Fibroblast of skin of back (primary cell): Measurements from ENCODE around the gene KLK13.
A peak's percentile ranks its signal among the peaks of the same experiment; 100 is the strongest.

Experiments used
- DNase-seq: peaks from one replicate; pipeline ENCODE4 v3.0.0-alpha.2; 2013

The KLK13 gene

DNA sequence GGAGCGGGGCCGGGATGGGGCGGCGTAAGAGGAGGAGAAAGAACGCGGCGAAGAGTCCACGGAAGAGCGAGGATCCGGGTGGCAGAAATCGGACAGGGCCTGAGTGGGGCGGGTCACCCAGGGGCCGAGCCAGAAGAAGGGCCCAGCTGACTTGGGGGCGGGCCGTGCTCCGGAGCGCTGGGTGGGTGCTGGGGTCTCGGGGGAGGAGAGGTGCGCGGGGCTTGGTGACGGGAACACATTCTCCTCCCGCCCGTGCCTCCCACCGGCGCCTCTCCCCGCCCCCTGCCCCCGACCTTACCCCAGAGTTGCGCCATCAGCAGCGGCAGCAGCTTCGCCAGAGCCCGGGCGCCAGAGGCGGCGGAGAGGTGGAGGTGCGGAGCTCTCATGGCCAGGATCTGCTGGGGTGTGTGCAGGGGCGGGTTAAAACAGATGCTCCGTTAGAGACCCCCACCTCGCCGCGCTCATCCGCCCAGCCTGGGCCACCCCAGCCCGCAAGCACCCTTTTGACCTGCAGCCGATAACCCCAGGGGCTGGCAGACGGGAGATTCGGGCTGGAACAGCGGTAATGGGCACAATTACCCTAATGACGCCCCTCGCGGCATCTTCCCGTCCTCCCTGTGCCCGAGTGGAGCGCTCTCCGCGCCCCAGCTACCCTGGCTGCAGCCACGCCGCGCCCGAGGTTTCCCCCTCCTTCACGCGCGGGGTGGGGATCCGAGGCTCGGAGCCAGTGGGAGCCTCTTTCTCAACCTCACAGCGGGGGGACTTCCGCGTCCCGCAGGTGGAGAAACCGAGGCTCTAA is 45.9 kb downstream of the KLK13 start:
- DNase-seq: no peak

DNA sequence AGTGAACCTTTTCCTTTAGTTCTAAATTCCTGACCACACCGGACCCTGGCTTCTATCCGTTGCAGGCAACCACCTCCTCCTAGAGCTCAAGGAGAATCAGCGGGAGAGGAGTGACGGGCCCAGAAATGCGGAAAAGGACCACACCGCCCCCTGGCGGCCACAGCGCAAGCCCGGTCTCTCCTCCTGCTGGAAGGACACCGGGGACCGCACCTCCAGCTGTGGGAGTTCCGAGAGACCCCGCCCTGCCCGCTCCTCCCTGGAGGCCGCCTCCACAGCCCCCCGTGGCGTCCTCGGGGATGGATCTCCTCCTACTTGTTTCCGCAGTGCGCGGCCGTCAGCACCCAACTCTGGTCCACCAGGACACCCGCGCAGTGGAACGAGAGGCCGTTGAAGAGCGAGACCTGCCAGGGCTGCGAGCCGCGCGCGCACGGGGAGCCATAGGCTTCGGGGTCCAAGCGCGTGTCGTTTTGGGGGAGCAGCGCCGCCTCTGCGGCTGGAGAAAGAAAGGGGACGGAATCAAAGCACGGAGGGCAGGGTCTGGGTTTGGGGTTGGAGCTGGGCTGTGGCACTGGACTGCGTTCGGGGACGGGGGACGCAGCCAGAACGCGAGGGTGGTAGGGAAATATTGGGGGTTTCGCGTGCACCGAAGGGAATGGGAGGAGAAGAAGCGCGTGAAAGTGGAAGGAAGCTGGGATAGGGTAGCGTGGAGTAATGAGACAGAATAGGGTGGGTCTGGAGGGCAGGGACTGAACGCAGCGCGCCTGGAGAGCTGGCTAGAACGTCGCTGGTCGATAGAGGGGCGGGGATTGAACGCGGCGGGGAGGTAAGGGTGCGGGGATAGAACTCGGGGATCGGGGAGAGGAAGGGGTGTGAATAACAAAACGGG is 47.9 kb downstream of the KLK13 start:
- DNase-seq: peak; percentile 15

DNA sequence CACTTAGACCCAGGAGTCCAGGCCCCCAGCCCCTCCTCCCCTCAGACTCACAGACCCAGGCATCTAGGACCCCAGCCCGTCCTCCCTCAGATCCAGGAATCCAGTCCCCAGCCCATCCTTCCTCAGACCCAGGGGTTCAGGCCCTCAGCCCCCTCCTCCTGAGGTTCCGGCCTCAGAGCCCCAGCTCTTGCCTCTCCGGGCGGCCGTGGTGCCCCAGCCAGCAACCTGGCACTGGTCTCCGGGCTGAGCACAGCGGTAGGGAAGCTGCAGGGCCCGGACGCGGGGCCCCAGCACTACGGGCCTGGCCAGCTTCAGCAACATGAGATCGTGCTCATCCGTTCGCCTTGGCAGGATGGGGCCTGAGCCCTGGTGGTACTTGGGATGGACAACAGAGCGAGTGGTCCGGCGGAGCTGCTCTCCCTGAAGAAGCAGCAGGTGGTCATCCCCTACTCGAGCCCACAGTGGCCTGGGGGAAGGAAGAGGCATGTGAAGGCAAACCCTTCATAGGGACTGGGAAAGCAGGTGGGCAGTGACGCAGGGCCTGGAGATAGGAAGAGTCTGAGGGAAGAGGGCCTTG is 49.1 kb downstream of the KLK13 start:
- DNase-seq: no peak

DNA sequence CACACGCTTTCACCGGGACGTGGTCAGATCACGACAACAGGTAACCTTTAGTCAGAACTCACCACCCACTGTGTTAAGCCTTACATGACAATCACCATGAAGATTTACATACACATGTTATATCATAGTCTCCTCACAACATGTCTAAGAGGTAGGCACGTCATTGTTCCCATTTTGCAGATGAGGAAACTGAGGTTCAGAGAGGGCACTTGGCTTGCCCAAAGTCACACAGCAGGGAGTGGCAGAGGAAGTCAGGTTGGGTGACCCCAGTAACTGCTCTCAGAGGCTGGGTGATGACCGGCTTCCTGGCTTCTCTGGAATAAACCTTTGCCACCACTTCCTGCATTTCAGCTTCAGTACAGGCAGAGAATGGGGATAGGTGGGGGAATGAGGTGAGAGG is 50.6 kb downstream of the KLK13 start:
- no peak for DNase-seq

DNA sequence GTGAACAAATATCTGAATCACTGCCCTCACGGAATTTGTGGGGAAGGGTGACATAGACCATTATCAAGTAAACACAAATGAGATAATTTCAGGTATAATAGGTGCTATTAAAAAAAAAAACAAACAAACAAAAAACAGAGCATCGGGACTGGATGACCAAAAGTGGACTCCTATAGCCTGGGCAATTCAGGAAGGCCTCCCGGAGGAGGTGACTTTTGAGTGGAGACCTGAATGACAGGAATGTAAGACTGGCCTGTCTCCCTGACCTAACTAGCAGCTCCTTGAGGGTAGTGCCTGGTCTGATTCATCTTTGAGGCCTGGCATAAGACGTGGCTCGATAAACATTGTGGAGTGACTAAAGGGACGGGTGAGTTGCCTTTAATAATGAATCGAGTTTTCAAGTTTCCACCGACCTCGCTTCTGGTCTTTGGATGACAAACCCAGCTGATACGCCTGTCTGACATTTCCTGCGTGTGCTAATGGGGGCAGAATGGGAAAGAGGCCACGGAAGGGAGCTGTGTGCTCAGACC is 52.2 kb downstream of the KLK13 start:
- no peak for DNase-seq

DNA sequence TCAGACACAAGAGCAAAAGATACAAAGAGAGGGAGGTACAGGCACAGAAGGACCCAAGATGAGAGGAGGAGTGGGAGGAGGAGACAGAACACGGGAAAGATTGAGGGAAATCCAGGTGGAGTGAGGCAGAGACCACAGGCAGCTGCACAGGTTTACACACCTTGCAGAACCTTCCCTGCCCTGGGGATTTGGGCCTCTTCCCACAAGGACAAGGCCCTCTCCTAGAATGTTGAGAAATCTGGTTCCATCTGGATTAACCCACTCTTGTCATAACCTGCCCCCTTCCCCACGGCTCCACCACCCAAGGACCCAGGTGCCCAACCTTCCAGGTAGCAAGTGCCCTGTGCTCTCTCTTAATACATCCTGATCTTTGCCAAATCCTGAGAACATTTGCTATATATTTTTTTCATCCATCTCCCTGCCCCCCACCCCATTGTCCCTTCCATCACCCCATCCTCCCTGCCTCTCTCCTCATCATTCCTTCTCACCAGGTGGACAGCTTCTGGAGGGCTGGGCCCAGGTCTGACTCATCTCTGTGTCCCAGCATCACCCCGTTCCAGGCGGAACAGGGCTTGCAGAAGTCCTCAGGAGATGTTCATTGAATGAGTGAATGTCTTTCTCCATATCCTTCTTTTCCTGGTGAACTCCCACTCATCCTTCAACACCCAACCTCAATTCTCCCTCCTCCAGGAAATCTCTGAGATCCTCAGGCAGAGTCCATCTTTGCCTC is 54.7 kb downstream of the KLK13 start:
- DNase-seq: no peak

DNA sequence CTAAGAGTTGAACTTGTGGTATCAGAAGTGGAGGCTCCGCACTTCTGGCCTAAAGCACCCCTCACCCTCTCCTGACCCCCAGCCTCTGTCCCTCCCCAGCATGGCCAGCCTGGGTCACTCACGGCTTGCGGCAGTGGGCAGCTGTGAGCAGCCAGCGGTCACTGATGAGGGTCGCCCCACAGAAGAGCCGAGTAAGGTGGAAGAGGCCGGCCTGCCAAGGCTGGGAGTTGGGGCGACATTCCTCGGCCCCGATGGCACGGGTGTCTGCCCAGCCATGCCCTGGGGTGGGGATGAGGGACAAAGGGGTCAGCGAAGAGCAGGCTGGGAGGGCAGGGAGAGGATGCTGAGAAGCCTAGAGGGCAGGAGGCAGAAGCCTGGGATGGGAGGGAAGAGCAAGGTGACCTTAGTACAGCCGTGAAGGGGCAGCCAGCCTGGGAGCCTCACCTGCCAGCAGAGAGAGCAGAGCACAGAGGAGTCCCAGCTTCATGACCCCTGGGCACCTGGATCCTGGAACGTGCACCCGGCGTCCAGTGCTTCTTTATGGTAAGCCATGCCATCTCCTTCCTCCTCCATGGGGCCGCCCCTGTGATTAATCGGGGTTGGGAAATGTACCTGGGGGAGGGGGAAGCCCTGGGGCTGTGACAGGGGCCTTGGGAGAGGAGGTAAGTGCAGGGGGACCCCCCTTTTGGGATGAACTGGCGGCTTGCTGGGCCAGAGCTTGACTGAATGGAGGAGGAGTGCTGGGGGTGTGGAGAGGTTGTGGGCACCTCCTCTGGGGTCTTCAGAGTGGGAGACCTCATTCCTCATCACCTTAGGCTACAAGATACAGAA is 55.6 kb downstream of the KLK13 start:
- DNase-seq: no peak

DNA sequence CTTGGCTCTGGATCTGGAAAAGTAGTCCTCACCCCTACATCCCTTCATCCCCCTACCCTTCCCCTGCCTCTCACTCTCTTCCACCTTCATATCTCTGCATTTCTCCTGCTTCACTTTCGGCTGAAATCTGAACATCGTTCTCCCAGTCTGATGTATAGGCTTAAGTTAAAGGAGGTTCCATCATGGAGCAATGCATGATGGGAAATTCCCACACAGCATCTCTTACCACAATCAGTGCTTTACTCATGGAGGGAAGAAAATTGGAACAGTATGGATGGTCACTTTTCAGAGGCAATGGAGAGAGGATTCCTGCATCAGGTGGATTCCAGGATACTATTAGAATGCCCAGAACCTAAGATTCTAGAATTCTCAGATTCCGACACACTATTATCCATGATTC is 57.4 kb downstream of the KLK13 start:
- no peak for DNase-seq

DNA sequence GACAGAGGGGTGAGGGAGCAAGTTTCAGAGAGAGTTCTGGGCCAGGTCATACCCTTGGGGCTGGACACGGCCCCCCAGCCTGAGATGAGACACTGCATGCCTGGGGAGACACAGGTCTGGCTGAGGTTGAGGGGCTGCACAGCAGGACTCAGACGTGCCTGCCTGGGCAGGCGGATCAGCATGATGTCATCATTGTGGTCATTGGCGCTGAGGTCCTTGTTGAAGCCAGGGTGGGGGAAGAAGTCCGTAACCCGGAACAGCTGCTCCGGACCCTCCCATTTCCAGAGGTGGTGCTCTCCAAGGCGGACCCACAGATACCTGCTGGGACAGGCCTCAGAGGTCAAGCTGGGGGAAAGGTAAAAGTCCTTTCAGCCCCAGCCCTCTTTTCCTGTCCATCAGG is 58.5 kb downstream of the KLK13 start:
- DNase-seq: no peak
